Prostate gland (tissue), 2 donors: ENCODE data around the gene C5orf63. TPM values are rescaled to one million over a fixed set of nuclear protein-coding genes. Genes with fewer than 3 reads are reported as not detected.
"Not testable (repeated sequence)": the region's sequence is repeated elsewhere in the genome, so short reads cannot be mapped to it uniquely, and the experiment has no call there.

ENCODE experiments used
- DNase-seq: peaks from one replicate; pipeline ENCODE4 v3.0.0-alpha.2; 2019; ENCODE audit warnings: low spot score
- H3K27ac ChIP-seq, 2 donors: fragments of 200-600 bp; sonication (generic); 2 replicates each; pipeline ENCODE4 v1.5.1; 2017 to 2019
- H3K27me3 ChIP-seq: fragments of 200-600 bp; sonication (generic); replicated peaks from 2 replicates; pipeline ENCODE4 v1.5.1; 2019; ENCODE audit not compliant: insufficient read depth
- H3K36me3 ChIP-seq, 2 donors: fragments of 200-600 bp; sonication (generic); 1 replicate in 1 of 2; 2 replicates in 1 of 2; pipeline versions ENCODE4 v1.5.1 to v1.8.1; 2017 to 2019
- H3K4me1 ChIP-seq: fragments of 200-600 bp; sonication (generic); replicated peaks from 2 replicates; pipeline ENCODE4 v1.5.1; 2019
- H3K4me3 ChIP-seq, 2 donors: fragments of 200-600 bp; sonication (generic); 2 replicates each; pipeline ENCODE4 v1.5.1; 2017 to 2019
- H3K9me3 ChIP-seq: fragments of 200-600 bp; sonication (generic); 2 replicates; pipeline ENCODE4 v1.5.1; 2017
- POLR2A ChIP-seq: fragments of 450-650 bp; IDR thresholded peaks from one replicate; pipeline ENCODE4 v1.6.1; 2016; ENCODE audit warnings: antibody characterized with exemption, mild to moderate bottlenecking
- POLR2AphosphoS5 ChIP-seq: sonication (generic); formaldehyde crosslinking; IDR thresholded peaks from one replicate; pipeline ENCODE4 v1.6.1; 2017; ENCODE audit warnings: antibody characterized with exemption
- WGBS: methylation state at CpG from one replicate; pipeline ENCODE4 v1.1.5; 2018; 5-methylcytosine and 5-hydroxymethylcytosine counted together
- intact Hi-C: fragments of 100-400 bp; cut with DNase I; formaldehyde crosslinking; loops from one replicate; pipeline ENCODE4 v1.14.2; 2022
- total RNA-seq, 2 donors: library from RNA; depleted of rRNA; stranded (reverse); fragments of >200 nt; gene quantifications; one replicate each; pipeline ENCODE4 v1.1.0, GENCODE V29; 2016
- TF ChIP-seq, protein P1 (sequence below), 4 experiments: fragments of 200-600 bp in 2 of 4; fragments of 450-650 bp in 2 of 4; sonication (generic) in 2 of 4; IDR thresholded peaks; 1 replicate in 3 of 4; 2 replicates in 1 of 4; pipeline ENCODE4 v1.5.1; 2016 to 2019; ENCODE audit warnings: antibody characterized with exemption in 4 of 4, mild to moderate bottlenecking in 2 of 4, moderate library complexity in 2 of 4

C5orf63 gene
- total RNA-seq, 2 donors from 2014 or later: 1.5 to 14.9 TPM

- WGBS: 98% methylated on average over 2 of the region's 2 CpGs
- Histone ChIP-seq H3K4me3 (no peak overlapping the region), H3K4me1 (no peaks in the 10 kb centered on the region), H3K36me3 (no peaks in the 10 kb centered on the region), H3K27me3 (no peaks in the 10 kb centered on the region), H3K9me3 (no peaks in the 10 kb centered on the region), H3K27ac (no peak overlapping the region)
- intact Hi-C loops: no loop called here
- DNase-seq: no peak
- TF ChIP-seq, protein P1, sequence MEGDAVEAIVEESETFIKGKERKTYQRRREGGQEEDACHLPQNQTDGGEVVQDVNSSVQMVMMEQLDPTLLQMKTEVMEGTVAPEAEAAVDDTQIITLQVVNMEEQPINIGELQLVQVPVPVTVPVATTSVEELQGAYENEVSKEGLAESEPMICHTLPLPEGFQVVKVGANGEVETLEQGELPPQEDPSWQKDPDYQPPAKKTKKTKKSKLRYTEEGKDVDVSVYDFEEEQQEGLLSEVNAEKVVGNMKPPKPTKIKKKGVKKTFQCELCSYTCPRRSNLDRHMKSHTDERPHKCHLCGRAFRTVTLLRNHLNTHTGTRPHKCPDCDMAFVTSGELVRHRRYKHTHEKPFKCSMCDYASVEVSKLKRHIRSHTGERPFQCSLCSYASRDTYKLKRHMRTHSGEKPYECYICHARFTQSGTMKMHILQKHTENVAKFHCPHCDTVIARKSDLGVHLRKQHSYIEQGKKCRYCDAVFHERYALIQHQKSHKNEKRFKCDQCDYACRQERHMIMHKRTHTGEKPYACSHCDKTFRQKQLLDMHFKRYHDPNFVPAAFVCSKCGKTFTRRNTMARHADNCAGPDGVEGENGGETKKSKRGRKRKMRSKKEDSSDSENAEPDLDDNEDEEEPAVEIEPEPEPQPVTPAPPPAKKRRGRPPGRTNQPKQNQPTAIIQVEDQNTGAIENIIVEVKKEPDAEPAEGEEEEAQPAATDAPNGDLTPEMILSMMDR (IDR thresholded peaks at IDR 0.05): no peak
- TF ChIP-seq POLR2AphosphoS5: no peak
- no peak for TF ChIP-seq POLR2A
These were observed 47.1 kb downstream of the C5orf63 start for GRCh38 chr5:127026166-127026565.

DNA sequence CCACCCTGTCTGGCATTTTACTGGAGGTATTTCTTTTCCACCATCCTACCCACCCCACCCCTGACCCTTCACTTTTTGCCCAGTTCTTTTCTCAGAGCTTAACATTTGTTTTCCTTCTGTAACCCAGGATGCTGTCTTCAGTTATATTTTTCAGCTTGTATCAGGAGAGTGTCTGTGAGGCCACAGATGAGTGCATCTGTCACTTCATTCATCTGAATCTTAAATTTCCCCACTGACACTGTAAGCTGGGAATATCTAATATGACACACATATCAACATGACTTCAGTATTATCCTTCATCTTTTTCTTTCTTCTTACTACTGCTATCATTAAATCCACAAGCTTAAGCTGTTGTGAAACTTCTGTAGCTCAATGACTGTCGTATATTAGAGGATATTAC is 47.8 kb downstream of the C5orf63 start:
- 97% methylated on average over 1 of the region's 1 CpG for WGBS
- Histone ChIP-seq H3K36me3 (no peaks in the 10 kb centered on the region), H3K4me1 (no peaks in the 10 kb centered on the region), H3K4me3 (no peak overlapping the region), H3K9me3 (no peaks in the 10 kb centered on the region), H3K27ac (no peak overlapping the region), H3K27me3 (no peaks in the 10 kb centered on the region)
- intact Hi-C loops: no loop called here
- TF ChIP-seq, protein P1 (IDR thresholded peaks at IDR 0.05): no peak
- no peak for TF ChIP-seq POLR2A
- TF ChIP-seq POLR2AphosphoS5: no peak
- no peak for DNase-seq

DNA sequence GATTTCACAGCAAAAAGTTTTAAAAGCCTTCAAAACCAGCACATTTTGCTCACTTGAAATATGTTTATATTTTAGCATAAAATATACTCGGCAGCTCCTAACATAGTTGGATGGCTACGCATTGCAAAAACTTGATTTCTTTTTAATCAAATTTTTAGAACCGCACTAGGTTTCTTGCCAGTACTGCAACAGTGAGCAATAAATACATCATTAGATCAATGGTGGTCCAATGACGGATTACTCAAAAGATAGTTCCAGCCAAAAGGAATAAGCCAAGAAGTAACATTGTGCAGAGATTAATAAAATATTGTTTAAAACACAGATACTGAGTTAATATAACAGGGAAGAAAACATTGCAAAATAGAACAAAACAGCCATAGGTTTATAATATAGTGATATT is 48.5 kb downstream of the C5orf63 start:
- Histone ChIP-seq H3K4me1 (no peaks in the 10 kb centered on the region), H3K27ac (no peak overlapping the region), H3K36me3 (no peaks in the 10 kb centered on the region), H3K4me3 (no peak overlapping the region), H3K9me3 (no peaks in the 10 kb centered on the region), H3K27me3 (no peaks in the 10 kb centered on the region)
- intact Hi-C loops: no loop called here
- 85% methylated on average over 4 of the region's 4 CpGs for WGBS
- TF ChIP-seq POLR2AphosphoS5 (no peak), POLR2A (no peak)
- TF ChIP-seq, protein P1 (IDR thresholded peaks at IDR 0.05): no peak
- DNase-seq: no peak

DNA sequence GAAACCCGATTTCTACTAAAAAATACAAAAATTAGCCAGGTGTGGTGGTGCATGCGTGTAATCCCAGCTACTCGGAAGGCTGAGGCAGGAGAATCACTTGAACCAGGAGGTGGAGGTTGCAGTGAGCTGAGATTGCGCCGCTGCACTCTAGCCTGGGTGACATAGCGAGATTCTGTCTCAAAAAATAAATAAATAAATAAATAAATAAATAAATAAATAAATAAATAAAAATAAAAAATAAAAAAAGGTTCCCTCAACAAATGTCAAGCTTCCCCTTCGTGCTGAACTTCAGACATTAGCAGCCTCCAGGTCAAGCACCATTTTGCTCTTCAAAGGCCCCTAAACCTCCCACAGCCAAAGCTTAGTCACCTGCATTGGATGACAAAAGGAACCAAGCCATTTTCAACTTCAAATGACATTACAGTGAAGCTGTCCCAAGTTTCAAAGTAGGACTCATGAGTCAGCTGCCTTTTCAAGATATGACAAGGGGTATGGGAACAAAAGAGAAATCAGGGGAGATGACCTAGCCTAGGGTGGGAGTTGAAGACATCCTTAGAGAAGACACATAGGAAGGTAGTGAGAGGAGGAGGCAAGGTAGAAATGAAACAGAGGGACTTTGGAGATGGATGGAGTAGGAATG is 49.6 kb downstream of the C5orf63 start:
- 96% methylated on average over 7 of the region's 7 CpGs for WGBS
- intact Hi-C loops, H3K9me3 ChIP-seq, H3K27ac ChIP-seq, H3K4me1 ChIP-seq, DNase-seq, H3K27me3 ChIP-seq, H3K36me3 ChIP-seq, H3K4me3 ChIP-seq: not testable (repeated sequence)

- intact Hi-C loops: no loop called here
- H3K27me3 ChIP-seq: no peaks in the 10 kb centered on the region
- no peaks in the 10 kb centered on the region for H3K4me1 ChIP-seq
- no peak for DNase-seq
- WGBS: 91% methylated on average over 3 of the region's 3 CpGs
- H3K27ac ChIP-seq: no peak overlapping the region
- no peaks in the 10 kb centered on the region for H3K9me3 ChIP-seq
- no peaks in the 10 kb centered on the region for H3K36me3 ChIP-seq
- TF ChIP-seq POLR2A: no peak
- TF ChIP-seq POLR2AphosphoS5: no peak
- TF ChIP-seq, protein P1 (IDR thresholded peaks at IDR 0.05): no peak
- no peak overlapping the region for H3K4me3 ChIP-seq
These were observed 50.5 kb downstream of the C5orf63 start for GRCh38 chr5:127022846-127023245.
